Hematopoietic multipotent progenitor cell treated with erythropoietin and hydrocortisone succinate and interleukin-3 and kit ligand, for 6 days (in vitro differentiated cells): ENCODE measurements around the gene ALPK1.
"Not testable (repeated sequence)": the region's sequence is repeated elsewhere in the genome, so short reads cannot be mapped to it uniquely, and the experiment has no call there.

Experiments used
- DNase-seq: peaks from one replicate; pipeline ENCODE4 v3.0.0-alpha.2; 2015

The ALPK1 gene

DNA sequence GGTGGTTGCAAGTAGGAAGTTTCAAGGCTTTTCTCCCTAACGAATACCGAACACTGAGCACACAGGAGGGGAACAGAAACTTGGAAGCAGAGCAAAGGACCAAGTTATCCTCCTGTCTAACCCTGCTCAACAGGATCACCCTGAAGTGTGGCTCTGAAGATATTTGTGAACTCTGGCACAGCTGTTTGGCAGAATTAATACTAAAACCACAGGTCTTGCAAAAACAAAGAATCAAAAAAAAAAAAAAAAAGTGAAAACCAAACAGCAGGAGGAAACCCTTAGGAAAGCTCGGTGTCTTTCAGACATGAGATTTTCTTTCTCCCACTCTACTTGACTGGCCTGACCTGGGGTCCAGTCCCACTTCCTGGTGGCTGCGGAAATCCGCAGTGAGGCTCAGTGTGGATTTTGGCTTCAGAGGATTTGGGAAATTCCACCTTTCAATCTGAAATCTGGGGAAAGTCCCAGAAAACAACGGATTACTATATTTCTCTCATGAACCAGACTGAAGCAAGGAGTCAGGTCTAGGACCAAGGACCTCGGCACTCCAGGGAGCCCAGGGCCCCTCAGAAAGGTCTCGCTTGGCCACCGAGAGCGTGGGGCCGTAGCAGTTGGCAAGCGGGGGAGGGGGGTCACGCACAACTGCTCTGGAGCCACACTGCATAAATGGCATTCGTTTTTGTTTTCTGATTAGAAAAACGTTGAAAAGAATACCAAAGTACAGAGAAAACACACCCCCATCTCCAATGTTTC is 12.3 kb upstream of the ALPK1 start:
- DNase-seq = peak; percentile 32

DNA sequence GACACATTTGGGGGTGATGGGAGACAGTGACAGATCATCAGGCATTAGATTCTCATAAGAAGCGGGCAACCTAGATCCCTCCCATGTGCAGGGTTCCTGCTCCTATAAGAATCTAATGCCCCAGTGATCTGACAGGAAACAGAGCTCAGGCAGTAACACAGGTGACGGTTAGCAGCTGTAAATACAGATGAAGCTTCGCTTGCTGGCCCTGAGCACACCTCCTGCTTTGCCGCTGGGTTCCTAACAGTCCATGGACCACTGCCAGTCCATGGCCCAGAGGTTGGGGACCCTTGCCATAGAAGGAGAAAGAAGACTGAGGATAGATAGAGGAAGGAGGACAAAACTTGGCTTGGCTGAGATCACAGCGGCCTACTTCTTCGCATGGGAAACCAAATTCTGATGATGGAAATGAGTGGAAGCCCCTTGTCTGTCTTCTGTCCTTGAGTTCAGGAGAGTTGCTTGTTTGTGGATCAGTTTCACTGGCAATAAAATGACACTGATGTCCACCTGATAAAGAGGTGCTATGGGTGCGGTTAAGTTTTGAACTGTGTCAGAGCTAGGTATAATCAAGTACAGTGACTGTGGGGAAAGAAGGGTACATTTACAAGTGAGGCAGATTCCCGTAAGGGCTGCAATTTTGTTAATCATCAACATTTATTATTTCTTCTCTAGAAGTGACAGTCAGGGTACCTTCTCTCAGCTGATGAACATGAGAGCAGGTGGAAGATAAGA is 9.7 kb upstream of the ALPK1 start:
- DNase-seq = no peak

DNA sequence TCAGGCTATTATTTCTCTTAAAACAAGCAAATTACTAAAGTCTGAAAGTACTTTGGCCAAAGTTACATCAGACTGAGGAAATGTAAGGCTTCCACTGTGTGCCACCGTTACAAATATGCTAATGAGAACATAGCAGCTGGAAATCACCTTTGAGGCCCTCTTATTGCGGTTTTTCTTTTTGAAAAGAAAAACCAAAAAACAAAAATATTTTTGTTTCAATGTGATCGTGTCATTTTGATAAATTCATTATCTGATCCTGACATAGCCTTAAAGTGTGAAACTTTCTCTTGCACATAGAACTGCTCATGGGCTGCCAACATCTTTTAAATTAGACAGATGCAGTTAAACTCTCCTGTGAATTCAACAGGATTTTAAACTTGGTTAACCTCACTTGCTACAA is 8.7 kb upstream of the ALPK1 start:
- peak; percentile 27 for DNase-seq

DNA sequence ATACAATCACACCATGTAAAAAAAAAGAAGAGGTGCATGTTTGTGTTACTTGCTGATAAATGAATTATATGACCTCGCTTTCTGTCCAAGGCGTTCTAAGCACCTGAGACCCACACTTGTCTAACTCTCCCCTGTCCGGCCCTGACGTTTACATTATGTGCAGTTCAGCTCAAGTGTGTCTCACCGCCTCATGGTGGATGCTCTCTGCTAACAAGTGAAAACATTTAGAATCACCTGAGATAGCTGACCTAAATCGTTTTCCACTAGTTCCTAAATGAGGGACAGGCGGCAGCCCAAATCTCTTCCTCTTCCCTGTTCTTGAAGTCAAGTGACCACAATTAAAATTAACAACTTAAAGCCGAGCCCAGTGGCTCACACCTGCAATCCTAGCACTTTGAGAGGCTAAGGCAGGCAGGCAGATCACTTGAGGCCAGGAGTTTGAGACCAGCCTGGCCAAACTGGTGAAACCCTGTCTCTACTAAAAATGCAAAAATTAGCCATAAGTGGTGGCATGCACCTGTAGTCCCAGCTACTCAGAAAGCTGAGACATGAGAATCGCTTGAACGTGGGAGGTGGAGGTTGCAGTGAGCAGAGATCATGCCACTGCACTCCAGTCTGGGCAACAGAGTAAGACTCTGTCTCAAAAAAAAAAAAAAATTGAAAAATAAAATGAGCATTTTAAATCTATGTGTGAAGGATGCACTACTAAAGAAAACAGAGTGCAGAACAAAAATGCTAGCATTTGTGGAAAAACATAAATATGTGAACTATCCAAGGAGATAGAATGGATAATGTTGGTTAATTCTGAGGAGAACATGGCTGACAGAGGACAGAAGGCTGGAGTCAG is 7.5 kb upstream of the ALPK1 start:
- no peak for DNase-seq

DNA sequence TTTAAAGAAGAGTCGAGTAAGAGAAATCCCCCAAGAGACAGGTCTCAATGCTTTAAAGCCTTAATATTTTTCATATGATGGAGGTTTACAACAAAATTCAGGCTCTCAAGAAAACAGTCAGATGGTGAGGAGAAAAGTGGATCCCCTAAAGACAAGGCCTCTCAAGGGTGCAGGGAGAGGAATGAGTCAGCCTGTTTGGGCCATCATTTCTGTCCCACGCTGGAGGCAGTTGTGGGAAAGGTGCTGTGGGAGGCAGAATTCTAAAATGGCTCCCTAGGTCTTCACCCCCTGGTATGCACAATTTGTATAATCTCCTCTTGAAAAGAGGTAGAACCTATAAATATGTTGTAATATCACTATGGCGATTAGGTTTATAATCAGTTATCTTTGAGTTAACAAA is 6.8 kb upstream of the ALPK1 start:
- no peak for DNase-seq

DNA sequence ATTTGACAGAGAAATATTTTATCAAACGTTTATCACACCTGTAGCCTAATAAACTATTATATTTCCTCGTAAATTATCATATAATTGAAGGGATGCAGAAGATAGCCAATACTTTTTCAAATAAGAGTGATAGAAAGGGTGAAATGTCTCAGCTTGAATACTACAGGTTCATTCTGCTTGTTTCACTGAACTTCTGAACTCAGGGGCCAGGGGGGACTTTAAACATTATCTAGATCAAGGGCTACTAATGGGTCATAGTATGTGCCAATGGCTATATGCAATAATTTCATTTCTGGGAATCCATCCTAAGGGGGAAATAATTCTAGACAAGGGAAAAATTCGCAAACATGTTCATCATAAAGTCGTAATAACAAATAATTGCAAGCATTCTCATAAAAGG is 2.6 kb downstream of the ALPK1 start:
- no peak for DNase-seq

DNA sequence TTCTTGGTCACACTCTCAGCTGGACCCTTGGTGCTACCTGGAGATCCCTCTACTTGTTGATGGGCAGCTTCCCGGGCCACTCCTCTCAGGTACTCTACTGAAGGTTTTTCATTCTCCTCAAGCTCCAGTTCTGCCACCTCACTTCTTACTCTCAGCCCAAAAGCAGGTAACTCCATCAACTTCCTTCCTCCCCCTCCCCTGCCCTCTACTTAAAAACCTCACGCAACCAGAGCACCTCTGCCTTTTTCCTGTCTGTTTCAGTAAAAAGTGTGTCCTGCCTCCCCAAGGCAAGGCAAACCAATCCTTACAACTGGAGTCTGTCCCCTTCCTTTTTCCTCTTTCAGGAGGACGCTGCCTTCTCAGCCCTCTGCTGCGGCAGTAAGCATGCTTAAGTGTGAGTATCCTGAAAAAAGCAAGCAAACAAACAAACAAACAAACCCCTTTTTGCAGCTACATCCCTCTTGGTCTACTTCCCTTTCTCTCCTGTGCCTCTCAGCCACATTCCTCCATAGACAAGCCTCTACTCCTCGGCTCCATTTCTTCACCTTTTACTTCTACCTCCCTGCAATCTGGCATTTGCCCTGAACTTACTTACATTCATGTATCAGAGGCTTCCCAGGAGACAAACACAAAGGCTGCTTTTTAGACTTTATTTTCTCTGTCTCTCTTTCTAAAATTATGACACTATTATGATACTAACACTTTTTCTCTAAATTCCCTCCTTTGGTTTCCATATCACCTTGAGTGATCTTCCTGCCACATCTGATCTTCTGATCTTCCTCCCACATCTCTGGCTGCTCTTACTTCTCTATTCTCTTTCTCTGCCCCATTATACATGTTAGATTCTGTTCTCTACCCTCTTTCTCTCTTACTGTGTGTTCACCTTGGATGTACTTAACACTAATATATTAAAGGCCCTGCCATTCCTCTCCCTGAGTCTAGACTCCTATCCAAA is 5.4 kb downstream of the ALPK1 start:
- no peak for DNase-seq

DNA sequence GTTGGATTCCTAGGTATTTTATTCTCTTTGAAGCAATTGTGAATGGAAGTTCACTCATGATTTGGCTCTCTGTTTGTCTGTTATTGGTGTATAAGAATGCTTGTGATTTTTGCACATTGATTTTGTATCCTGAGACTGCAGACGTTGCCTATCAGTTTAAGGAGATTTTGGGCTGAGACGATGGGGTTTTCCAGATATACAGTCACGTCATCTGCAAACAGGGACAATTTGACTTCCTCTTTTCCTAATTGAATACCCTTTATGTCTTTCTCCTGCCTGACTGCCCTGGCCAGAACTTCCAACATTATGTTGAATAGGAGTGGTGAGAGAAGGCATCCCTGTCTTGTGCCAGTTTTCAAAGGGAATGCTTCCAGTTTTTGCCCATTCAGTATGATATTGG is 8.3 kb downstream of the ALPK1 start:
- DNase-seq = not testable (repeated sequence)

DNA sequence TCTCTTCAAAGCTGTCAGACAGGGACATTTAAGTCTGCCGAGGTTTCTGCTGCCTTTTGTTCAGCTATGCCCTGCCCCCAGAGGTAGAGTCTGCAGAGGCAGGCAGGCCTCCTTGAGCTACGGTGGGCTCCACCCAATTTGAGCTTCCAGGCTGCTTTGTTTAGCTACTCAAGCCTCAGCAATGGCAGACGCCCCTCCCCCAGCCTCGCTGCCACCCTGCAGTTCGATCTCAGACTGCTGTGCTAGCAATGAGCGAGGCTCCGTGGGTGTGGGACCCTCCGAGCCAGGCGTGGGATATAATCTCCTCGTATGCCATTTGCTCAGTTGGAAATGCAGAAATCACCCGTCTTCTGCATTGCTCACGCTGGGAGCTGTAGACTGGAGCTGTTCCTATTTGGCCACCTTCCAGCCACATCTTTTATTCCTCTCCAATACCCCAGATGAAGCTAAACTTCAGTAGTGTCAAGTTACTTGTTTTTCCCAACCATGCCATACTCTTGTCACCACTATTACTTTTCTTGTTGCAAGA is 12.2 kb downstream of the ALPK1 start:
- DNase-seq = not testable (repeated sequence)

DNA sequence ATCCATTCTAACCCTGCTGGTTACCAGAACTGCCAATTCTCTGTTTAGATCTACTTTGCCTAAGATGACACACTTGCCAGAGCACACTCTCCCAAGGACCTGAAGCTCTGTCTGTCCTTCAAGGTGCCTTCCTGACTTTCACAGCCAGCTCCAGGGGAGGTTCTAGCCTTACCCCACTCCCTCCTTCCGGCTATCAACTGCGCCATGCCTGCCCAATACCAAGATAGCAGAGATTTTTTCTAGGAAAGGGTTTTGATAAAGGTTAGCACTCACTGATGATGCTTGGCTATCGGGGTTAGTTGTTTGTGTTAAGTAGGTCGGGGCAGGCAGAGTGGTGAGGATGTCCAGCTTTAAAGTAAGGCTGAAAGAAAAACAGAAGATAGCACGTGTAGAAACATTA is 14.3 kb downstream of the ALPK1 start:
- DNase-seq = peak; percentile 27

DNA sequence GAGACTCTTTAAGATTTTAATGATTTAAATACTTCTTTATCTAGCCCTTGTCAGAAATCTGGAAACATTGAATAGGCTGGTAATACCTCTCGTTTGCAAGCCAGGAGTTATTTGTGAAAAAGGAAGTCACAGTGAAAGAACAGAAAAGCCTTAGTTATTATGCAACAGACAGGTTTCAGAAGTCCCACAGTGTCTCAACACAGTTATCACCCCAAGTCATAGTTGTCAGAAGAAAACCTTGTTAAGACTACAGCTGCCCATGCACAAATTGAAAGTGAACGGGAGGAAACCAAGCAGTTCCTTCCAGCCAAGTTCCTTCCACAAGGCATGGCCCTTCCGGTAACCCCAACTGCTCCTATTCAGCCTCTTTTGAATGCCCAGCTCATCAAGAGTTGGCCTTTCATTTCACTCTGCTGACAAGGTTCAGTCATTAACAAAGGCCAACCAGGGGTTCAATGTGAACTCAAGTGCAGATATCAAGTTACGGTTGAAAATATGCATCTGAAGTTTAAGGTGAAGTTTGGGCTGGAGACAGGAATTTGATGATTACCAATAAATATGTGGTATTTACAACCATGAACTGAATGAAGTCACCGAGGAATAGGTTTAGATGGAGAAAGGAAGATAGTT is 15.6 kb downstream of the ALPK1 start:
- peak; percentile 67 for DNase-seq

DNA sequence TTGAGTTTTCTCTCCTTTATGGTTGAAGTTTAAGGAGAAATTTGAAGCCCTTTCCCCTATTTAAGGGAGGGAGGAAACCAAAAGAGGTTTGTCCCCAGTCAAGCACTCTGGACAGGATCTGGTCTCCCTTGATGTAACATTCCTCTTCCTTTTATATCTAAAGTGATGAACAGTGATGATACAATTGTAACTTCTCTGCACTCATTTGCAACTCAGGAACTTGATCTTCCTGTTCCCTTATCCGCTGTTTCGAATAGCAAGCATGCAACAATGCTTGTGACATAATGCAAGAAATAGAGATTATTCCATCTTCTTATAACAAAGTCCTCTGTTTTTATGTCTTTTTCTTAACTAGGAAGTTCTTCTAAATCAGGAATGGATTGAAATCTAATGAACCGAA is 18.3 kb downstream of the ALPK1 start:
- no peak for DNase-seq

DNA sequence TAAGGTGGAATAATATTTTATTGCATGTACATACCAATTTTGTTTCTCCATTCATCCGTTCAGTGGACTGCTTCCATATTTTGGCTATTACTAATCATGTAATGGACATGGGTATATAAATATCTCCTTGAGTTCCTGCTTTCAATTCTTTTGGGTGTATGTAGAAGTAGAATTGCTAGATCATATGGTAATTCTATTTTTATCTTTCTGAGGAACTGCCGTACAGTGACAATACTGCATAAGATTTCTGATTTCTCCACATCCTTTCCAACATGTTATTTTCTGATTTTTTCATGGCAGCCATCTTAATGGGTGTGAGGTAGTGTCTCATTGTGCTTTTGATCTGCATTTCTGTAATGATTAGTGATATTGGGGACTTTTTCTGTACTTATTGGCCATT is 19.2 kb downstream of the ALPK1 start:
- DNase-seq = no peak

DNA sequence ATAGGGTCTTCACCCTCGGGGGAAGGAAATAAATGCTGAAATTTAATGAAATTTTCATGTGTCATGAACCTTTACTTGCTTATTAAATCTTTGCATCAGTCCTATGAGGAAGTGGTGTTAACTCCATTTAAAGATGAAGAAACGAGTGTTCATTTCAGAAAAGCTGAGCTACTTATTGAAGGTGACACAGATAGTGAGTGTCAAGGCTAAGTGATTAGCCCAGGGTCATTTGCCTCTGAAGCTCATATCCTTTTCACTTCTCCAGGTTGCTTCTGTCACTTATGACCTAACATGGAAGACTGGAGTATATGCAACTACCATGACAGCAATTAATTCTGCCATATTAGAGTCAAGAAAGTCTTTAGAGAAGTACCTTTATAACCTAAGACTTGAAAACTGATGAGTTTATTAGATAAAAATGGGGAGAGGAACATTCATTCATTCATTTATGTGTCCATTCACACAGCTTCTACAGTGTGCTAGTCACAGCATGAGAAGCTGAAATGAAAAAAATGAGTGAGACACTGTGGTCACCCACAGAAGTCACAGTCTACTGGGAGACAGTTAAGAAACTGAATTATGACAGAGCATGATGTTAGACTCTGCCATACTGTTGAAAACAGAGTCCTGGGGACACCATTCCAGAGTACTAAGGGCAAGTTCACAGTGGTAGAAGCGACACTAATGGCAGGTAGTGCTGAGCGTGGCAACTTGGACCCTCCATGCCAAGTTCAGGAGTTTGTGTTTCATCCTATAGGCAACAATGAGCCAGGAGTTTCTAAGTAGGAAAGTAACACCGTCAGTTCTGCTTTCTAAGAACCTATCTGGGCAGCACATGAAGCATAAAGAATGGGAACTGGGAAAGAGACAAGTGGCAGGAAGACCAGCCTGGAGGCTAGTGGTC is 21.3 kb downstream of the ALPK1 start:
- no peak for DNase-seq

DNA sequence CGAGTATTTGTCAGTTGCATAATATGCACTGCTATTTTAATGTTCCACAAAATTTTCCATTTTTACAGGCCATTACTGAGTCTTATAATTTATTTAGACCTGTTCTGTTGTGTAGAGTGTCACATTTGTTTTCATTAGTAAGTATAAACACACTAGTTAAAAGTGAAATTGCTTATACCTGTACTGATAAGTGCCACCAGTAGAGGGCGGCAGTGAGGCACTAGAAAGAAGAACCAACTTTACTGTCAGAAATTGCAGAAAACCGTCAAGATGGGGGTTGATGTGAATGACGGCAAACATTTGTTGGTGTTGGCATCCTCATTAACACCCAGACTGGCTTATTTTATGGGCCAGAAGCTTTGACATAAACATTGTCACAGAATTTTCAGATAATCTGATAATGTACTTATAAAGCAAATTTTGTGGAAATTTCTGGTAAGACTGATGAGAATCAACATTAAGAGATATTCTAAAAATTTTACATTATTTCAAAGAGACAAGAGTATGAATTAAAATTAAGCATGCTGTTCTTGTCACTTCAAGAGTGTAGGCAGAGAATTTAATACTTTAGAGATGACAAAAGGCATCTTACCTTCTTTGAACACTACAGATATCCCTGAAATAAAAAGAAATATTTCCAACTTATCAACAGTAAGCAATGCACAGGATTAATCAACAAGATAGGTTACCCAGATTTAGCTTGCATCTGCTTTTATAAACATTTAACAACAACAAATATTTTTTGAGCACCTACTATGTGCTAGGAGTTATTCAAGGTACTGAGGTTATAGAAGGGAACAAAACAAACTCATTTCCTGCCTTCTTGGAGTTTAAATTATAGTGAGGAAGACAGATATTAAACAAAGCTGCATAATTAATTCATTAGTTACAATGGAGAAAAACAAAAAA is 24.9 kb downstream of the ALPK1 start:
- peak; percentile 89 for DNase-seq

DNA sequence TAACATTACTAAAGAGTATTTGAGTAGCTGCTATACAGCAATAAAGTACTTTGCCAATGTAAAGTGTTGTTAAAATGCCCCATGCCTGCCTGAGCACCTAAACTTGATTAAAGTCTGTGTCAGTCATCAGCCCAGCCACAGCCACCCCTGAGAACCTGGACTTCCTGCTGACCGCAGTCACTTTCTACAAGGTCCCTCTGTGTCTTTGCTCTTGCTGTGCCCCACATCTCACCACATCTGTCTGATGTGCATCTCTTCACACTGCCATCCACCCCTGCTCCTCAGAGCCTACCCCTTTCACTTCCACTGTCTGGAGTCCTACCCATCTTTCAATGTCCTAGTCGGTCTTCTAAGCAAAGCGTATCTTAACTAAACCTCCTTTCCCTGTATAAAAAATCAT is 25.7 kb downstream of the ALPK1 start:
- DNase-seq = no peak

DNA sequence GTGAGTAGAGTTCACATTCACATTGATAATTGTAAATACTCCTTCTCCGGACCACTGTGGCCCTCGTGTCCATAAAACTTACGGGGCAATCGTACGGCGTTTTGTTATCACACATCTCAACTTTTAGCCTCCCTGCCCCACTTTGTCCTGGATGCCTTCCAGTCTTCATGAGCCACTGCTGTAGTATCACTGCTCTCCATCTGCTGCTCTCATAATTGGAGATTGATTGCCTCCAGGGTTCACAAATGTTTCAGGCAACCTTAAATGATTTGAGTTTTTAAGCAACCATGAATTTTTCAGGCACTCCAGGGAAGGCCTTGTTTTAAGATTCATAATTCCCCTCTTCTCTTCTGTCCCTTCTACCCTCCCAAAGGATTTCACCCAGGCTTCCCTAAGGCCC is 28.4 kb downstream of the ALPK1 start:
- no peak for DNase-seq

DNA sequence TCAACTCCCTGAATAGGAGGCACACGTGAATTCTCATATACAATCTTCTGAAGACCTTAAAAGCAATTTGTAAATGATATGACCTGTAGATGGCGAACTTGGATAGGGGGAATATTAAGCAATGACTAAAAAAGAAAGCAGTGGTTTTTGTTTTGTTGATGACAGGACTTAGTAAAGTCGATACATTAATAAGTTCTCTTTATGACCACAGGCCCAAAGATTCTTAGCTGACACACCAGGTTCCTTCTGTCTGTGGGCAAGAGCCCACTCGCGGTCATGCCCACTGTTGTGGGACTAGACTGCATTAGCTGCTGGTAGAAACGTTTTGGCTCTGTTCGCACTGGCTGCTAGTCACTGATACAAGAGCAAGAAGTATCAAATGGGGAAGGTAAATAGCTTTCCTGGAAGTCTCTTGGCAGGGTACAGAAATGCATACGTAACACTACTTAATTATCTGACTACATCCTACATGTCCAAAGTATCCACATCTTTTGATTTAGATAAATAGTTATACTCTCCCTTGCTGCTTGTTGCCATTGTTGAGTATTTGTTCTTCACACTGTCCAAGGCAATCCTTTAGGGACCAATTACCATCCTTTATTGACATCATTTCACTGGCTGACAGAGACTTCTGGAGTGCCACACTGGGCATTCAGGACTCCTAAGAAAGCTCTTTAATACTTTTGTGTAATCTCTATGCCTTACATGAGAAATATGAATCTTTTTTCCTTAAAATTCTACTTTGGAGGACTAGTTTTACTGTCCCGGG is 31.0 kb downstream of the ALPK1 start:
- DNase-seq = peak; percentile 80

DNA sequence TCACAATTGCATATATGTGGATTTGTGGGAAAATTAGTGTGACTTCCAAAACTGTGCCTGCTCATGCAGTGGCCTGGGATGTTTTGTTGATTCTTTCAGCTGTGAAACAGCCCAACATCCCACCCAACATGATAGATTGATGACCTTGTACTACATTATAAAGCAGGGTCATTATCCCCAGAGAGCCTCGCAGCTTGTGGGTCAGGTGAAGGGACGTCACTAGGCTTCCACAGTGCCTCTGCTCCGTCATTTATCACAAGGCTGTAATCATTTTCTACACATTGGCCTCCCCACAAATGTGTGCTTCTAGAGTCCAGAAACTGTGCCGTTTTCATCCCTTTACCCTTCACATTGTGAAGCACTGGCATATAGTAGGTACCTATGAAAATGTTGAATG is 31.6 kb downstream of the ALPK1 start:
- DNase-seq = no peak
